ENCODE results near the gene SLC16A11.
"Not testable (repeated sequence)": the region's sequence is repeated elsewhere in the genome, so short reads cannot be mapped to it uniquely, and the experiment has no call there.

The SLC16A11 gene

GRCh38 chr17:7043497-7044198, at the start of gene SLC16A11:
SLC16A11 (minus strand) TSS chr17:7044092; CDS start chr17:7043513, 579 bp downstream.
- DNase-seq (ENCODE audit: low read depth in 2 of 2) = no peak

- DNase-seq (ENCODE audit: low read depth in 2 of 2) = not testable (repeated sequence)
Observed at GRCh38 chr17:7091311-7092005, 47.6 kb upstream of the SLC16A11 start.

DNA sequence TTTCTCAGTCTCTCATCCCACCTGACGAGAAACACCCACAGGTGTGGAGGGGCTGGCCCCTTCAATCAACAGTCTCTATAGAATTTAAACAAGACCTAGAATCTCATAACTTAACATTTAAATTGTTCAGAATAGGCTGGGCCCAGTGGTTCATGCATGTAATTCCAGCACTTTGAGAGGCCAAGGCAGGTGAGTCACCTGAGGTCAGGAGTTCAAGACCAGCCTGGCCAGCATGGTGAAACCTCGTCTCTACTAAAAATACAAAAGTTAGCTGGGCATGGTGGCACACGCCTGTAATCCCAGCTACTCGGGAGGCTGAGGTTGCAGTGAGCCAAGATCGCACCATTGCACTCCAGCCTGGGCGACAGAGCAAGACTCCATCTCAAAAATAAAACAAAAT, 45.7 kb upstream of the SLC16A11 start:
- DNase-seq (ENCODE audit: low read depth in 2 of 2) = not testable (repeated sequence)

- DNase-seq (ENCODE audit: low read depth in 2 of 2) = not testable (repeated sequence)
Observed at GRCh38 chr17:7088442-7088841, 44.5 kb upstream of the SLC16A11 start.

DNA sequence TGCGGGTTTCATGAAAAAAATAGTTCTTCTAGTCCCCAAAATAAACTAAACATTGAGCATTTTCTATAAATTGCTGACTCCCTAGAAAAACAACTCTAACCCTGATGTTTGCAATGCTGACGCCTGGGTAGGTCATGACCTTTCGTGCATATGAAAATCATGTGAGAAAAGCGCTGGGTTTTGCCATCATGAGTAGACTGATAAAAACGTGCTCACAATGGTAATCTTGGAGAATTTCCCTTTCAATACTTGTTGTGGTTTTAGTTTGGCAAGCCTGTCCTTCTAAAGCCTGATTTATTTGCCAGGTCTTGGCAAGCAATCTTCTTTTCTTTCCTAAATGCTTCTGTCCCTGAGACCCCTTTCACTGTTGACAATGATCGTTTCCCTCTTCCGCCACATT, 40.2 kb upstream of the SLC16A11 start:
- DNase-seq (ENCODE audit: low read depth in 2 of 2) = no peak

DNA sequence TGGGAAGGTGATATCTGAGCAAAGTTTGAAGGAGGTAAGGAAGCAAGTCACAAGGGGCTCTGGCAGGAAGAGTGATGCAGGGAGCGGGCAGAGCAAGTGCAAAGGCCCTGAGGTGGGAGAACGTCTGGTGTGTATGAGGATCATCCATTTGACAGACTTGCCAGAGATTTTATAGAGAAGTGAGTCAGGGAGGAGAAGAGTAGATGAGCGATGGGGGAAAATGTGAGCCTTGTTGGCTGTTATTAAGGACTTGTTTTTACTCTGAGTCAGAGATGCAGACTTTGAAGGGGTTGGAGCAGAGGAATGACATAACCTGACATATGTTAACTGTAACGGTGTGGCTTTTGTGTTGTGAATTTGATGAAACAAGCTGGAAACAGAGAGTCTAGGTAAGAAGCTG, 39.7 kb upstream of the SLC16A11 start:
- no peak for DNase-seq (ENCODE audit: low read depth in 2 of 2)

- DNase-seq (ENCODE audit: low read depth in 2 of 2) = no peak
Observed at GRCh38 chr17:7081341-7082062, 37.6 kb upstream of the SLC16A11 start.

DNA sequence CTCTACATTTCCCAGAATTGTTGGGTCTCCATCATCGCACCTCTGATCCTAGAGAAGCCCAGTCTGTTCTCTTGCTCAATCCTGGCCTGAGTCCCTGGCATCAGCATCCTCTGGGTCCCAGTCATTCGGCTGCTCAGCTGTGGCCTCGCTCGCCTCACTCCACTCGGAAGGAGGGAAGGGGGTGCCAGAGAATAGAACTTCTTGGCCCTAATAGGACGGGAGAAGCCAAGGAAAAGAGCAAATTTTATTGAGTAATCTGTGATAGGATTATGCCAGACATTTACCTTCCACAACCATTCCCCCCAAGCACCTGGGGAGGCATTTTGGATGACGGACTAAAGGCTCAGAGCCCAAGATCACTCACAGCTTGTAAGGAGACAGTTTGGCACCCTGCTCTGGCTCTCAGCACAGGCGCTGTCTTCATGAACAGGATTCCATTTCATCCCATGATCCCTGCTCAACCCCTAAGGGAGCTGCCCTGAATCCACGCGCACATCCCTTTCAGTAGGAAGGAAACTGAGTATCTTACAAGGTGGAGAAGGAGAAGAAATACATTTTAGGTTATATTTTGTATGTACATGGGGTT, 36.7 kb upstream of the SLC16A11 start:
- DNase-seq (ENCODE audit: low read depth in 2 of 2) = no peak

DNA sequence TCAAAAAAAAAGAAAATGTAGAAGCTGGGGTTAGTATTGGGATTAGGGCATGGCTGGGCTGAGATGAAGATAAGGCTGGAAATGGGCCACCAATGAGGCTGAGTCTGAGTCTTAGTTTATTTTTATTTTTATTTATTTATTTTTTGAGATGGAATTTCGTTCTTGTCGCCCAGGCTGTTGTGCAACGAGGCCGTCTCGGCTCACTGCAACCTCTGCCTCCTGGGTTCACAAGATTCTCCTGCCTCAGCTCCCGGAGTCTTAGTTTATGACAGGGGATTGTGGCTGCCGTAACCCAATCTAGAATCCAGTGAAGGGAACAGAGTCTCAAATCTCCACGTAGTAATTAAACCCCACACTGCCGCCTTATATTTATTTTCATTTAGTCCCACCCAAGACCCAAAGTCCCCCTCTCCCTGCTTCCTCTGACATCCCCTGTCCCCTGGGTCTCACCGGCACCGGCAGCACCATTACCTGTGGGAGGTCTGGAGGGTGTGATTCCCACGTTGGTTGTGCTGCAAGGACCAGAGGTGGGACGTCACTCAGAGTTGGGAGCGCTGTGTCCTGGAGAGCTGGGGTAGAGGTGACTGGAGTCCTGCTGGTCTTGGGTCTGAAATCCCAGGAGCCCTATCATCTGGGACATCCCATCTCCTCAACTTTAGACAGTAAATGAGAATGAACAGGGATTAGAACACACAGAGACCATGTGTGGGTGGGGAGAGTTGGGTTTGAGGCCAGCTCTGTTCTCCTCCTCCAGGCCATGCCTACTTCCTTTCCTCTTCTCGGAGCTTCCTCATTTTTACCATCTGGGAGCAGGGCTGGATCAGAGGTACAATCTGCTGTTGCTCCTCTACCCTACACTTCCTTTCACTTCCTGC, 35.9 kb upstream of the SLC16A11 start, which contains the start of gene CLEC10A:
Gene CLEC10A, minus strand, starts transcription at position 671 of the 875 bp plus-strand sequence. CDS start 1,439 bp downstream, outside the sequence.
- no peak for DNase-seq (ENCODE audit: low read depth in 2 of 2)

- no peak for DNase-seq (ENCODE audit: low read depth in 2 of 2)
Observed at GRCh38 chr17:7078711-7079110, 34.8 kb upstream of the SLC16A11 start.

GRCh38 chr17:7077911-7078546, 34.1 kb upstream of the SLC16A11 start:
- no peak for DNase-seq (ENCODE audit: low read depth in 2 of 2)

DNA sequence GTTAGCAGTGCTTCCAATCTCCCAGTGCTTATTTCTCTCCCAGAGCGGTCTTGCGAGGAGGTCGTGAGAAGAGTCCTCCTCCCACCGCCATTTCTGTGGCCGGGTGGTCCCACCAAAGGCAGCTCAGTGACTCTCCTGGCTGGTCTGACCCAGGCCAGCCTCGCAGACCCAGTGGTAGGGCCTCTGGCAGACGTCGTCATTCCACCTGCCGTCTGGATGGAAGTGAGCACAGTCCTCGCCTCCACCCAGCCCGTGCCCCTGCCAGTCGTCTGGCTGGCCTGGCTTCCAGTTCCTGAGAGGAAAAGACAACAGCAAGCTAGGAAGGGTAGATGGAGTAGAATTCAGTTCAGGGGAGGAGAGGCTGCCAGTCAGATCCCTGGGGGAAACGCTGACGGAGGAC, 31.0 kb upstream of the SLC16A11 start:
- no peak for DNase-seq (ENCODE audit: low read depth in 2 of 2)

DNA sequence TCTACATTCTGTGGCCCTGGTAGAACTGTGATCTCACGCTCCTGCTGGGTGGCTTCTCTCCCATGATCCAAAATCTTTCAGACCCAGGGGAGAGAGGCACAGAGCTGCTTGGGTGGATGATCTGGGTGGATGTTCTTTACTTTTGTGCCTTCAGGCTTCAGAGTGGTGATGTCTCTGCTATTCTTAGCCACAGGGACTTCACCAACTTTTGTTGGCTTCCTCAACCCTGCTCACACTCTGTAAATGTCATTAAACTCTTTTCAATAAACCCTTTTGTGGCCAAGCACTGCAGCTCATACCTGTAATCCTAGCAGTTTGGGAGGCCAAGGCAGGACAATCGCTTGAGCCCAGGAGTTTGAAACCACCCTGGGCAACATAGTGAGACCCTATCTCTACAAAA, 28.5 kb upstream of the SLC16A11 start:
- DNase-seq (ENCODE audit: low read depth in 2 of 2) = no peak

DNA sequence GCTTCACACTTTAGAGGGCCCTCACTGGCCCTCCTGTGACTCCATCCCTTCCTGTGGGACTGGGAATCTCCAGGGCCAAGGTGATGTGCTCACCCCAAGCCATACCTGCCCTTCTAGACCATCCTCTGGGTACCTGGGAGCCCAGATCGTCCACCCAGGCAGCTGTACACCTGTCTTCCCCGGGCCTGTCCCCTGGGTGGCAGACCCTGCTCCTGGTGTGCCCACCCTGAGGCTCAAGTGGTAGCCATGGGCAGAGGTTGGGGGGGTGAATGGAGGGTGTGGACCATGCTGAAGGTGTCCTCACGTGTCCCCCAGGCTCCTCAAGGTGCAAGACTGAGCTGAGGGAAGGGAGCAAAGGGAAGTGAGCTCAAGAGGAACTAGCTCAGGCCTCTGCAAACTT, 26.8 kb upstream of the SLC16A11 start:
- no peak for DNase-seq (ENCODE audit: low read depth in 2 of 2)

DNA sequence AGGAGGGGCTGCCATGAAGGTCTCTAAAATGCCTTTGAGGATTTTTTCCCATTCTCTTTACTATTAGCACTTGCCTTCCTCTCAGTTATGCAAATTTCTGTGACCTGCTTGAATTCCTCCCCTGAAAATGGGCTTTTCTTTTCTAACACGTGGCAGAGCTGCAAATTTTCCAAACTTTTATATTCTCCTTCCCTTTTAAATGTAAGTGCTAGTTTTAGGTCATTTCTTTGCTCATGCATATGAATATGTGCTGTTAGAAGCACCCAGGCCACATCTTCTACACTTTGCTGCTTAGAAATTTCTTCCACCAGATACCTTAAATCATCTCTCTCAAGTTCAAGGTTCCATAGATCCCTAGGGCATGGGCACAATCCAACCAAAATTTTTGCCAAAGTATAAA, 24.4 kb upstream of the SLC16A11 start:
- no peak for DNase-seq (ENCODE audit: low read depth in 2 of 2)

- DNase-seq (ENCODE audit: low read depth in 2 of 2) = no peak
Observed at GRCh38 chr17:7067198-7067597, 23.3 kb upstream of the SLC16A11 start.

GRCh38 chr17:7064261-7064660, 20.4 kb upstream of the SLC16A11 start:
- no peak for DNase-seq (ENCODE audit: low read depth in 2 of 2)

- no peak for DNase-seq (ENCODE audit: low read depth in 2 of 2)
Observed at GRCh38 chr17:7063518-7064094, 19.7 kb upstream of the SLC16A11 start.

GRCh38 chr17:7060165-7060891, 16.4 kb upstream of the SLC16A11 start:
- DNase-seq (ENCODE audit: low read depth in 2 of 2) = no peak

Data from stimulated activated CD4-positive, alpha-beta T cell treated with anti-CD3 and anti-CD28 coated beads, Interleukin-15, amount 100 ng/mL, for 48 hours (primary cell).